AG04450 (cell line): ENCODE measurements around the gene WDR6. TPM values are rescaled to one million over a fixed set of nuclear protein-coding genes. Genes with fewer than 3 reads are reported as not detected.

ENCODE experiments used
- CTCF ChIA-PET: fragments of 300-600, 350-600 bp; formaldehyde crosslinking; extraction: SDS; loops from one replicate; lab custom pipeline; 2022; ENCODE audit warnings: antibody characterized with exemption, inconsistent platforms; lab: Charles Lee
- POLR2A ChIA-PET: fragments of 350-600 bp; formaldehyde crosslinking; extraction: SDS; loops from one replicate; lab custom pipeline; 2021; ENCODE audit warnings: antibody characterized with exemption, inconsistent platforms; lab: Yijun Ruan, JAX
- DNase-seq: peaks from one replicate; pipeline ENCODE4 v3.0.0-alpha.2; 2011; ENCODE audit warnings: low read depth, low spot score
- H3K27ac ChIP-seq: one replicate; pipeline ENCODE4 v1.5.1; 2012; ENCODE audit warnings: low read depth, low read length, control low read depth
- H3K27me3 ChIP-seq: one replicate; pipeline ENCODE4 v1.6.0; 2012; ENCODE audit warnings: low read length; ENCODE audit not compliant: control insufficient read depth, insufficient read depth
- H3K4me3 ChIP-seq: 2 replicates; pipeline ENCODE4 v1.5.1; 2011; ENCODE audit warnings: mild to moderate bottlenecking, low read depth, low read length, control low read depth
- H3K9me3 ChIP-seq: 2 replicates; pipeline ENCODE4 v1.5.1; 2012; ENCODE audit warnings: low read length; ENCODE audit not compliant: control insufficient read depth, insufficient read depth
- CTCF ChIP-seq: IDR thresholded peaks from 2 replicates; pipeline ENCODE4 v1.5.1; 2011; ENCODE audit warnings: low read depth, low read length, control low read depth, inconsistent platforms
- polyA plus RNA-seq: library from polyadenylated mRNA; depleted of rRNA; stranded (reverse); fragments of >200 nt; gene quantifications from 2 replicates; pipeline ENCODE4 v1.2.3, GENCODE V29; 2011

WDR6 gene
- polyA plus RNA-seq, 1 experiment = 101 TPM

DNA sequence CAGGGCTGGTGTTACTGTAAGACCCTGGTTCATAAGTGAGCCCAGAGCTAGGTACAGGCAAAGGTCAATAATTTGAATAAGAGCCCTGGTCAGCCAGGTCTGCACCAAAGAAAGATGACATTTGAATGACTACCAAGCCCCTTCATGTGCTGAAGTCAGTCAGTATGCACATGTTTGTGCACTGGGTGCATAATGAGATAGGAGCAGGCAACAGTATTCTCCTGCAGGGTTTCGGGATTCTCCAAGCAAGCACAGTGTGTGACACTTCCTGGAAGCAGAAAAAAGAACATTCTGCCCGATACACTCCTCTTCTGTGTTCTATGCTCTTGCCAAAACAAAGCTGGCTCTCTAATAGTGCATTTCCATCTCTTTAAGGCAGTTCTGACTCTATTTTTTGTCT lies 27.5 kb downstream of the WDR6 start:
- no peak for TF ChIP-seq CTCF
- ChIA-PET POLR2A (no interaction called here), CTCF (interaction anchor here (1.2 kb wide), 1 partner anchor 12 kb away, joined by 6 read pairs; the partner anchor contains the start of gene NDUFAF3)

DNA sequence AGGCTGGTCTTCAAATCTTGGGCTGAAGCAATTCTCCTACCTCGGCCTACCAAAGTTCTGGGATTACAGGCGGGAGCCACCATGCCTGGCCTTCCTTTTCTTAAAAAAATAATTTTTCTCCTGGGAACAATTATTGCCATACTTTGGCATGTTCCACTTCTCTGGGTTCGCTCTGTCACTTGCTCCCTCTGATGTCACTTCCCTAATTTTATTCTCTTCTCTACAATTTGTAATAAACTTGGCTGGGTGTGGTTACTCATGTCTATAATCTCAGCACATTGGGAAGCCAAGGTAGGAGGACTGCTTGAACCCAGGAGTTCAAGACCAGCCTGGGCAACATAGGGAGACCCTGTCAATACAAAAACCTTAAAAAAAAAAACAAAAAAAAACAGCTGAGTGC lies 28.1 kb downstream of the WDR6 start:
- Histone ChIP-seq H3K27me3 (no peaks in the 10 kb centered on the region), H3K9me3 (no peaks in the 10 kb centered on the region), H3K4me3 (no peak overlapping the region), H3K27ac (no peak overlapping the region)
- no peak for TF ChIP-seq CTCF
- CTCF ChIA-PET = interaction anchor here (1.2 kb wide), 1 partner anchor 13 kb away, joined by 6 read pairs; the partner anchor contains the start of gene NDUFAF3
- POLR2A ChIA-PET = no interaction called here
- DNase-seq = no peak

More for the DNA sequence above, 27.5 kb downstream of the WDR6 start:
- no peaks in the 10 kb centered on the region for H3K27me3 ChIP-seq
- H3K9me3 ChIP-seq = no peaks in the 10 kb centered on the region
- DNase-seq = no peak
- no peak overlapping the region for H3K4me3 ChIP-seq
- no peak overlapping the region for H3K27ac ChIP-seq

DNA sequence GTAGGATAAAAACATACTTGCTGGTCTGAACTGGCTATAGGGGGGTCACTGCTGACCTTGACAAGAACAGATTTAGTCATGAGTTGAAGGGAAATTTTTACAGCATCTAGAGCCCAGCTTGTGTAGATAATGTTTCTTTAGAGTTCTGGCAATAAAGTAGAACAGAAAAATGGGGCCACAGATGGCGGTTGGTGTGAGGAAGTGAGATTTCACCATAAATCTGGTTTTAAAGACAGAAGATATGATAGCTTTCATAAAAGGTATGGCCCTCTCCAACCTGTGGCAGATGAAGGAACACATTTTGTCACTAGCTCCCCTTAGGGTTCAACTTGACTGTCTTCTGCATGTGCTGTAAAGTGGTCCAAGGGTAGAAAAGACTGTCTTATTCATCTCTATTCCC lies 46.4 kb downstream of the WDR6 start:
- no peaks in the 10 kb centered on the region for H3K9me3 ChIP-seq
- no peak for DNase-seq
- H3K27ac ChIP-seq = no peak overlapping the region
- H3K4me3 ChIP-seq = no peak overlapping the region
- ChIA-PET CTCF (interaction anchor here (0.9 kb wide), 1 partner anchor 64 kb away, joined by 3 read pairs; no protein-coding TSS in a partner anchor), POLR2A (interaction anchor here (1.4 kb wide), 1 partner anchor 24 kb away, joined by 6 read pairs; the partner anchor contains the start of gene IMPDH2)
- no peaks in the 10 kb centered on the region for H3K27me3 ChIP-seq
- TF ChIP-seq CTCF = no peak

GRCh38 chr3:49054344-49054862 lies 47.2 kb downstream of the WDR6 start:
- ChIA-PET CTCF (interaction anchor here (0.9 to 1.3 kb wide), 2 partner anchors 33 to 65 kb away, joined by 3 read pairs; partner anchors contain the start of gene NDUFAF3), POLR2A (interaction anchor here (1.4 to 1.5 kb wide), 2 partner anchors 25 to 39 kb away, joined by 4 to 6 read pairs; partner anchors contain the start of genes IMPDH2 and QRICH1)
- no peak for DNase-seq
- no peaks in the 10 kb centered on the region for H3K27me3 ChIP-seq
- TF ChIP-seq CTCF = no peak
- no peaks in the 10 kb centered on the region for H3K9me3 ChIP-seq
- no peak overlapping the region for H3K27ac ChIP-seq
- no peak overlapping the region for H3K4me3 ChIP-seq

DNA sequence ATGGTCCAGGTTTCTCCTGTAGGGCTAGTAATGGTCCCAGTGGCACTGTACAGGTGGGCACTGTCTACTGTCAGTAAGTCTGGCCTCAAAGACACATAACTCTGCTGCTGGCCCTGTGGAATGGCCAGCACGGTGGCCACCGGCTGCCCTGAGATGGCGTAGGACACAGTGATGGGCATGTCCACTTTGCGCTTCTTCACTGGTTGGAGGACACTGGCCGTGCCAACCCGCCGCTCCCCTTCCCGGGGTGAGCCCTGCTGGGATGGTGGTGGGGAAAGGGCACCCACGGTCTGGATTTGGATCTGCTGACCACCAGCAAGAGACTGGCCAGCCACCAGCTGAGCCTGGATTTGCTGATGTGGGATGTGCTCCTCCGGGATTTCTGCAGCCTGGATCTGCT lies 50.1 kb downstream of the WDR6 start:
- DNase-seq = no peak
- Histone ChIP-seq H3K9me3 (no peaks in the 10 kb centered on the region), H3K27me3 (no peaks in the 10 kb centered on the region), H3K27ac (no peak overlapping the region), H3K4me3 (no peak overlapping the region)
- ChIA-PET POLR2A (no interaction called here), CTCF (no interaction called here)
- no peak for TF ChIP-seq CTCF
